Peyer's patch (tissue), 4 donors: ENCODE results near the gene RPS6KA6. TPM values are rescaled to one million over a fixed set of nuclear protein-coding genes. Genes with fewer than 3 reads are reported as not detected.

Experiments used
- DNase-seq, 3 donors: peaks; one replicate each; pipeline ENCODE4 v3.0.0-alpha.2; 2017 to 2019
- H3K27ac ChIP-seq, 4 donors: fragments of 200-600 bp; sonication (generic); one replicate each; pipeline ENCODE4 v1.5.1; 2016 to 2019
- H3K27me3 ChIP-seq, 2 donors: fragments of 200-600 bp; sonication (generic); one replicate each; pipeline ENCODE4 v1.5.1; 2019
- H3K36me3 ChIP-seq, 3 donors: fragments of 200-600 bp; sonication (generic); one replicate each; pipeline ENCODE4 v1.5.1; 2016 to 2019
- H3K4me1 ChIP-seq, 4 donors: fragments of 200-600 bp; sonication (generic); one replicate each; pipeline ENCODE4 v1.5.1; 2016 to 2019
- H3K4me3 ChIP-seq, 4 donors: fragments of 200-600 bp; sonication (generic); 1 replicate in 3 of 4; 2 replicates in 1 of 4; pipeline ENCODE4 v1.5.1; 2016 to 2019; ENCODE audit warnings: mild to moderate bottlenecking in 1 of 4
- H3K9me3 ChIP-seq, 4 donors: fragments of 200-600 bp; sonication (generic); one replicate each; pipeline ENCODE4 v1.5.1; 2016 to 2019; ENCODE audit warnings: mild to moderate bottlenecking in 1 of 4
- POLR2A ChIP-seq, 2 donors: fragments of 450-650 bp; IDR thresholded peaks; one replicate each; pipeline ENCODE4 v1.5.1; 2017; ENCODE audit warnings: antibody characterized with exemption in 2 of 2, mild to moderate bottlenecking in 2 of 2, moderate library complexity in 2 of 2
- total RNA-seq, 4 donors: library from RNA; depleted of rRNA; stranded (reverse); fragments of >200 nt; gene quantifications; one replicate each; pipeline ENCODE4 v1.1.0, GENCODE V29; 2016
- TF ChIP-seq, protein P1 (sequence below), 6 experiments: fragments of 450-650 bp in 4 of 6; fragments of 200-600 bp in 2 of 6; sonication (generic) in 1 of 6; IDR thresholded peaks; one replicate each; pipeline ENCODE4 v1.5.1; 2017 to 2019; ENCODE audit warnings: antibody characterized with exemption in 6 of 6, mild to moderate bottlenecking in 3 of 6, moderate library complexity in 1 of 6

Gene RPS6KA6
- total RNA-seq, 4 donors from 2014 or later, result 1.7 to 7.9 (median 5.4) TPM

DNA sequence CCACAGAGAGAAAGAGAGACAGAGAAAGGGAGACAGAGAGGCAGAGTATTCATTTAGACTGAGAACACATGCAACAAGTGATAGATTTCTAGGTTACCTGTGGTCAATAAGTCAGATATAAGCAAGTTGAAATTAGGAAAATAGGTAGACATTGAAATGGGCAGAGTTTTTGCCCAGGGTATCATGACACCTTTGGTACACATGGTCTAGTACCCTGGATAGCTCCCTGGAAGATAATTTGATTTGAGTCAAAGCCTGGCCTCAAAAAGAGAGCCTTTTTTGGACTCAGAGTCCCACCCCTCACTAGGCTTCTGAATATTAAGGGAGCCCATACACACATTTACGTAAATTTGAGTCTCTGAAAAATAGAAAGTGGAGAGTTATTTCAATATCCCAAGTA, 4.0 kb upstream of the RPS6KA6 start:
- DNase-seq, result no peak
- no peaks in the 10 kb centered on the region for H3K36me3 ChIP-seq
- no peaks in the 10 kb centered on the region for H3K9me3 ChIP-seq
- no peaks in the 10 kb centered on the region for H3K4me1 ChIP-seq
- no peak for TF ChIP-seq POLR2A (IDR thresholded peaks at IDR 0.05)
- TF ChIP-seq, protein P1, sequence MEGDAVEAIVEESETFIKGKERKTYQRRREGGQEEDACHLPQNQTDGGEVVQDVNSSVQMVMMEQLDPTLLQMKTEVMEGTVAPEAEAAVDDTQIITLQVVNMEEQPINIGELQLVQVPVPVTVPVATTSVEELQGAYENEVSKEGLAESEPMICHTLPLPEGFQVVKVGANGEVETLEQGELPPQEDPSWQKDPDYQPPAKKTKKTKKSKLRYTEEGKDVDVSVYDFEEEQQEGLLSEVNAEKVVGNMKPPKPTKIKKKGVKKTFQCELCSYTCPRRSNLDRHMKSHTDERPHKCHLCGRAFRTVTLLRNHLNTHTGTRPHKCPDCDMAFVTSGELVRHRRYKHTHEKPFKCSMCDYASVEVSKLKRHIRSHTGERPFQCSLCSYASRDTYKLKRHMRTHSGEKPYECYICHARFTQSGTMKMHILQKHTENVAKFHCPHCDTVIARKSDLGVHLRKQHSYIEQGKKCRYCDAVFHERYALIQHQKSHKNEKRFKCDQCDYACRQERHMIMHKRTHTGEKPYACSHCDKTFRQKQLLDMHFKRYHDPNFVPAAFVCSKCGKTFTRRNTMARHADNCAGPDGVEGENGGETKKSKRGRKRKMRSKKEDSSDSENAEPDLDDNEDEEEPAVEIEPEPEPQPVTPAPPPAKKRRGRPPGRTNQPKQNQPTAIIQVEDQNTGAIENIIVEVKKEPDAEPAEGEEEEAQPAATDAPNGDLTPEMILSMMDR (IDR thresholded peaks at IDR 0.05), result no peak
- H3K4me3 ChIP-seq, result no peak overlapping the region
- H3K27me3 ChIP-seq, result no peaks in the 10 kb centered on the region
- H3K27ac ChIP-seq, result no peak overlapping the region

DNA sequence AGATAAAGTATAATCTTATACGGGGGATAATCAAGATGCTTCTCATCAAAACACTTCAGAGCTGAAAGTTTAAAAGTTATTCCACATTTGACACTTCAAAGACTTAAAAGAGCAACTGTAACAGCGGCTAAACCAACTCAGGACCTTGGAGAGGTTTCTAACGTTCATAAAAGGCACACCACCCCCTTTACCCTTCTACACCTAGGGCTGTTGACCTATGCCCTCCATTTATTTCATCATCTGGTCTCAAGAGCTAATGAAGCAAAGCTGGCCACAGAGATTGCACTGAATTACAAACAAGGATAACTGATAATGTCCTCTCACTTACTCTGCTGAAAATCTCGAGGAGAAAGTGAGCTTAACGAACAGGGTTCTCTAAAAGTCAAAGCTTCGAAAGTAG, 1.1 kb upstream of the RPS6KA6 start:
- Histone ChIP-seq H3K9me3 (no peaks in the 10 kb centered on the region), H3K4me3 (no peak overlapping the region), H3K27ac (no peak overlapping the region), H3K36me3 (no peaks in the 10 kb centered on the region), H3K4me1 (no peaks in the 10 kb centered on the region), H3K27me3 (no peaks in the 10 kb centered on the region)
- TF ChIP-seq, protein P1 (IDR thresholded peaks at IDR 0.05), result no peak
- no peak for TF ChIP-seq POLR2A (IDR thresholded peaks at IDR 0.05)
- DNase-seq, result no peak

DNA sequence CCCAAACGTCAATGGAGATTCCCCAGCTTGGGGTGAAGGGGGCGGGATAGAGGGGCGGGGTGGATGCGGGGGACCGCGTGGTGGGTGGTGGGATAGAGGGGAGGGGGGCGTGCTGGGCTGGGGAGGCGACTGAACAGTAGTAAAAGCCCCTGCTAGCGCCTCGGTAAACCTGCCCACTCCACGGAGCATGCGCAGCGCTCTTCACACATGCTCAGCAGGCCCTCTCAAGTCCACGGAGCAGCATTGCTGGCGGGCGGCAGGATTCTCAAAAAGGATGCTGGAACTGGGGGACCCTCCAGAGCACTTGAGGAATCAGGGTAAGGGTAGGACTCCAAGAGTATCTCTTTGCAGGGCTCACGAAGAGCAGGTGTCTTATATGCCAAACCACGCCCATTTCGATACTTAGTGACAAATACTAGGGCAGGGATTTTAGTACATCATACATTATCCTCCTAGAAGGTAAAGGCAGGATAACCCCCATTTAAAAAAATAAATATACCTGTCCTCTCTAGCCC, 378 bp upstream of the RPS6KA6 start:
- TF ChIP-seq POLR2A (IDR thresholded peaks at IDR 0.05), result no peak
- TF ChIP-seq, protein P1 (IDR thresholded peaks at IDR 0.05), result no peak
- Histone ChIP-seq H3K36me3 (no peaks in the 10 kb centered on the region), H3K9me3 (no peaks in the 10 kb centered on the region), H3K4me1 (no peaks in the 10 kb centered on the region), H3K4me3 (peak overlapping the region; percentile 24 to 68 (median 52)), H3K27me3 (no peaks in the 10 kb centered on the region), H3K27ac (peak overlapping the region in 3 of 4 donors; percentile 42 to 66 (median 46))
- peak in 2 of 3 donors; percentile 48 to 61 for DNase-seq

DNA sequence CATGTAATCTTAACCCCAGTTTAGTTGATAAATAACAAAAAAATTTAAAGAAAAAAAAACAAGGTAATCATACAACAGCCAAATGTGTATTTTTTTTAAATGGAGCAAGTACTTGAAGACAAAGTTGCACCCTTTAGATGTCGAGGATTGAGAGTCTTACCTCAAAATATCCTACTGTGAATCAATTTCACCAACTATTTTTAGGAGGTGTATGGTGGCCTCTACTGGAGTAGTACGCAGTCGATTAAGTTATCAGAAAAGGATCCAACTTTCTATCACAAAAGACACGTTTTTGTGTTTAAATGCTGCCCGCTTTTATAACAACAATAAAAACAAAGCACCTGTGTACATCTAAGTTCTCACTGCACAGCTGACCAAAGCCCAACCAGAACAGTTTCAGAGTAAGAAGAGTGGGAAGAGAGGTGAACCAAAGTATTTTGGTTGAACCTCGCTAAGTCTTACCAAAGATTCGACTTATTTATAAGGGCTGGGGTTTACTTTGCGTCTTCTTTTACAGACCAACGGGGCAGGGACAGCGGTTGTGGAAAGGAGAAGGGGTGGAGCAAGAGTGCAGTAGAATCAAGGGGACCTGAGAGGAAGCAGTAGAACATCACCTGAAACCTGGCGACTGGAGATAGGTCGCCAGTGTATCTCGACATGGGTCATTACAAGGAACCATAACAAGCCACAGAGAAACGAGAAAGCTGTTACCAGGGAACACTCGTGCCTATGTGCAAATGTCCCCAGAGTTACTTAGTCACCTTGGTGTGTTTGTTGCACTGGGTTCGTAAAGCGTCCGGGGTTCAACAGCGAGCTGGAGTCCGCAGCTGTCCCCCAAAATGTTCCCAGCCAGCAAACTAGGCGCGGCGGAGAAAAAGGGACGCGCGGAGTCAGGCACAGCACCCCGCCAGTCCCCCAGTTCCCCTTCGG, 1.1 kb downstream of the RPS6KA6 start:
- H3K27ac ChIP-seq, result peak overlapping the region in 3 of 4 donors; percentile 42 to 66 (median 46)
- H3K9me3 ChIP-seq, result no peaks in the 10 kb centered on the region
- no peaks in the 10 kb centered on the region for H3K27me3 ChIP-seq
- H3K4me1 ChIP-seq, result no peaks in the 10 kb centered on the region
- no peak for TF ChIP-seq POLR2A (IDR thresholded peaks at IDR 0.05)
- TF ChIP-seq, protein P1 (IDR thresholded peaks at IDR 0.05), result no peak
- H3K4me3 ChIP-seq, result peak overlapping the region; percentile 24 to 68 (median 52)
- no peaks in the 10 kb centered on the region for H3K36me3 ChIP-seq
- no peak for DNase-seq

DNA sequence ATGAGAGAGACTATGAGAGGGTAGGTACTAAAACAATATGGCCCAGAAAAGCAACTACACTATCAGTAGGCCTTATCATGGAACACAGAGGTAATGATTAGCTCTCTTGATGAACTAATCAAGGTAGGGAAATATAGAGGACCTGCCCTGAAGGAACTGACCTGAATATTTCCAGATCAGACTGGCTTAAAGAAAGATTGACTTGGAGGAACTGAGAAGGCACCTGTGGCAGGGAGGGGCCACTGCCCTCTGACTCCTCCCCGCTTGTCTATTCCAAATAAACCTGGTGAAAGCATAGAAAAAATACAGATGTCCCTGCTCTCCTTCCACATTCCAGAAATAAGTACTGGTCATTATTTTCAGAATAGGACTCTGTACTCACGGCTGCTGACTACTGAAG, 5.5 kb downstream of the RPS6KA6 start:
- H3K9me3 ChIP-seq, result no peaks in the 10 kb centered on the region
- H3K4me1 ChIP-seq, result no peaks in the 10 kb centered on the region
- peak in 1 of 3 donors; percentile 43 for DNase-seq
- H3K36me3 ChIP-seq, result no peaks in the 10 kb centered on the region
- TF ChIP-seq, protein P1 (IDR thresholded peaks at IDR 0.05), result no peak
- no peak for TF ChIP-seq POLR2A (IDR thresholded peaks at IDR 0.05)
- peak overlapping the region in 1 of 4 donors; percentile 28 for H3K27ac ChIP-seq
- H3K4me3 ChIP-seq, result no peak overlapping the region
- no peaks in the 10 kb centered on the region for H3K27me3 ChIP-seq
